Measurements from ENCODE around the gene COL16A1. TPM values are rescaled to one million over a fixed set of nuclear protein-coding genes. Genes with fewer than 3 reads are reported as not detected.

Gene COL16A1
- total RNA-seq, result 10 to 100 TPM; 11.2 to 62.9 (median 19.3) TPM
- long read RNA-seq, donor 1, full-length matches to known transcripts, result 8 of 124 reads
- long read RNA-seq, donor 1, partial matches to known transcripts, result 42 of 124 reads
- long read RNA-seq, donor 1, other reads (novel, unspliced or antisense), result 74 of 124 reads
- long read RNA-seq, donor 2, partial matches to known transcripts, result 0 of 6 reads
- long read RNA-seq, donor 2, other reads (novel, unspliced or antisense), result 6 of 6 reads

DNA sequence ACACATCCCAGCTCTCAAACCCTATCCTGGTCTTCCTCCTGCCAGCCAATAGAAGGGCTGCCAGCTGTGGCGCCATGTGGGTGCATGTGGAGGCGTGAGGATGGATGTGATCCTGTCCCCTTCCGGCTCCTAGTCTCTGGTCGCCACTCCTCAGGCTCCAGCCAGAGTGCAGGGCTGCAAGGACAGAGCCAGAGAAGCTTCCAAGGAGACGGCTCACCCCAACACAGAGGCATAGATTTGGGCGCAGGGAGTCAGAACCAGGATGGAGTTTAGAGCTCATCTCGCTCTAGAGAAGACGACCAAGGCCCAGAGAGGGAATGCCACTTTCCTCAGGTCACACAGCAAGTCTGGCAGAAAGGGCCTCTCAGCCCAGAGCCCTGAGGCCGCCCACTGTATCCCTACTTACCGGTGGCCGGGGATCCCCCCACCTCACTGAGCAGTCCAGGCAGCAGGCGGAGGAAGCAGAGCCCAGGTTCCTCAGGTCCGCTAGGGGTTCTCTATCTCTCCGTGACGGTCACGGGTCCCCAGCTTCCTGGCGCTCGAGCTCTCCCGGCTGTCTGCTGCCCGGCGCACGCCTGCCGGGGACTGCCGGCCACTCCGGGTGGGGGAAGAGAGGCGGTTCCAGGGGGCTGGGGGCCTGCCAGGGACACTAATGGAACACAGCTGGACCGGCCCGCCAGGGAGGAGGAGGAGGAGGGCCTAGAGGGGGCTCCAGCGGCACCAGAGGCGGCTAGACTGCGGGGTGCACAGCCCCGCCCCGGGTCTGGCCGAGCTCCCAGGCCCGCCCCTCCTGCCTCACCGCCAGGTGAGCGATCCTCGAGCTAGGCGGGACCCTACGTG, at the start of gene COL16A1:
COL16A1 (minus strand) TSS at position 587 of the 840 bp plus-strand sequence. CDS start 1,824 bp downstream, outside the sequence.
- Histone ChIP-seq H3K4me1 (ENCODE audit: low read depth) (peaks cover 15% of the 10 kb centered on the region), H3K36me3 (ENCODE audit: low read depth) (no peaks in the 10 kb centered on the region), H3K4me3 (no peak within 1 kb of the TSS), H3K9me3 (no peaks in the 10 kb centered on the region)
- TF ChIP-seq, protein P1, sequence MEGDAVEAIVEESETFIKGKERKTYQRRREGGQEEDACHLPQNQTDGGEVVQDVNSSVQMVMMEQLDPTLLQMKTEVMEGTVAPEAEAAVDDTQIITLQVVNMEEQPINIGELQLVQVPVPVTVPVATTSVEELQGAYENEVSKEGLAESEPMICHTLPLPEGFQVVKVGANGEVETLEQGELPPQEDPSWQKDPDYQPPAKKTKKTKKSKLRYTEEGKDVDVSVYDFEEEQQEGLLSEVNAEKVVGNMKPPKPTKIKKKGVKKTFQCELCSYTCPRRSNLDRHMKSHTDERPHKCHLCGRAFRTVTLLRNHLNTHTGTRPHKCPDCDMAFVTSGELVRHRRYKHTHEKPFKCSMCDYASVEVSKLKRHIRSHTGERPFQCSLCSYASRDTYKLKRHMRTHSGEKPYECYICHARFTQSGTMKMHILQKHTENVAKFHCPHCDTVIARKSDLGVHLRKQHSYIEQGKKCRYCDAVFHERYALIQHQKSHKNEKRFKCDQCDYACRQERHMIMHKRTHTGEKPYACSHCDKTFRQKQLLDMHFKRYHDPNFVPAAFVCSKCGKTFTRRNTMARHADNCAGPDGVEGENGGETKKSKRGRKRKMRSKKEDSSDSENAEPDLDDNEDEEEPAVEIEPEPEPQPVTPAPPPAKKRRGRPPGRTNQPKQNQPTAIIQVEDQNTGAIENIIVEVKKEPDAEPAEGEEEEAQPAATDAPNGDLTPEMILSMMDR (IDR thresholded peaks at IDR 0.05), result no peak
- peak; percentile 47 to 77 (median 72) for DNase-seq
- peak; percentile 42 for ATAC-seq
- intact Hi-C loops (cut with DNase I, micrococcal nuclease), result no loop called here

GRCh38 chr1:31752952-31753475, 49.2 kb upstream of the COL16A1 start:
- Histone ChIP-seq H3K4me1 (ENCODE audit: low read depth) (peaks cover 13% of the 10 kb centered on the region), H3K9me3 (no peaks in the 10 kb centered on the region), H3K4me3 (no peak overlapping the region), H3K36me3 (ENCODE audit: low read depth) (no peaks in the 10 kb centered on the region)
- intact Hi-C loops (cut with DNase I, micrococcal nuclease), result no loop called here
- TF ChIP-seq, protein P1 (IDR thresholded peaks at IDR 0.05), result no peak
- no peak for ATAC-seq
- no peak for DNase-seq

DNA sequence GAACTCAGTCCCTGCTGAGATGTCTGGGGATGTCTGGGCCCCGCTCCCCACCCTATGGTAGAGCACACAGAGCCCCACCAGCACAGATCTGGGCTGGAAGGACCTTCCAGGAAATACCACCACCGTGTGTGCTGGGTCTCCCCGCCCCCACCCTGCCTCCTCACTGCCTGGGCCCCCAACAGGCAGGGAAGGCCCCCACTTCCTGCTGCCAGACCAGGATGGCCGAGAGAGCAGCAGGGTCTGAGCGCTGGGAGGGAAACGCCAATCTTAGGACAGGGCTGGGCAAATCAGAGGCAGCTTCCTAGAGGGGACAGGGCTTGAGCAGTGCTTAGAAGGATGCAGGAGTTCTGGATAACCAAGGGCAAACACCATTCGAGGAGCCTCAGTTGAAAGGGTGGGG, 48.4 kb upstream of the COL16A1 start:
- TF ChIP-seq, protein P1 (IDR thresholded peaks at IDR 0.05), result no peak
- DNase-seq (no peak), ATAC-seq (no peak)
- Histone ChIP-seq H3K9me3 (no peaks in the 10 kb centered on the region), H3K4me1 (ENCODE audit: low read depth) (peaks cover 13% of the 10 kb centered on the region), H3K36me3 (ENCODE audit: low read depth) (no peaks in the 10 kb centered on the region), H3K4me3 (no peak overlapping the region)
- intact Hi-C loops (cut with DNase I, micrococcal nuclease), result no loop called here

DNA sequence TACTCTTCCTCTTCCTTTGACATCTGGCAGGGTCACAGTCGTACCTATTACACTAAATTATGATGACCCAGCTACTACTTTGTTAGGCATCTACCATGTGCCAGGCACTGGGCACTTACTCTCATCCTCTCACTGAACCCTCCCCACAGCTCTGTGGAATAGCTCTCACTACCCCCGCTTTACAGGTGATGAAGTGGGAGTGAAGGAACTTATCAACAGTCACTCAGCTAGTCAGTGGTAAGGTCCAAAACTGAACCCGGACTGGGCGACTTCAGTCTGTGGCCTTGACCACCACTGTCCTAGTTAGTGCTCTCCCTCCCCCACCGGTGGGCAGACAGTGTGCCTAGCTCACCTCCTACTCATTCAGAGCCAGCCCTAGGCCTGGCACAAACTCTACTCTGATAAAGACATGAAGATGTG, 48.0 kb upstream of the COL16A1 start:
- DNase-seq (no peak), ATAC-seq (no peak)
- TF ChIP-seq, protein P1 (IDR thresholded peaks at IDR 0.05), result no peak
- intact Hi-C loops (cut with DNase I, micrococcal nuclease), result no loop called here
- H3K36me3 ChIP-seq (ENCODE audit: low read depth), result no peaks in the 10 kb centered on the region
- H3K4me3 ChIP-seq, result no peak overlapping the region
- H3K4me1 ChIP-seq (ENCODE audit: low read depth), result peaks cover 13% of the 10 kb centered on the region
- H3K9me3 ChIP-seq, result no peaks in the 10 kb centered on the region

DNA sequence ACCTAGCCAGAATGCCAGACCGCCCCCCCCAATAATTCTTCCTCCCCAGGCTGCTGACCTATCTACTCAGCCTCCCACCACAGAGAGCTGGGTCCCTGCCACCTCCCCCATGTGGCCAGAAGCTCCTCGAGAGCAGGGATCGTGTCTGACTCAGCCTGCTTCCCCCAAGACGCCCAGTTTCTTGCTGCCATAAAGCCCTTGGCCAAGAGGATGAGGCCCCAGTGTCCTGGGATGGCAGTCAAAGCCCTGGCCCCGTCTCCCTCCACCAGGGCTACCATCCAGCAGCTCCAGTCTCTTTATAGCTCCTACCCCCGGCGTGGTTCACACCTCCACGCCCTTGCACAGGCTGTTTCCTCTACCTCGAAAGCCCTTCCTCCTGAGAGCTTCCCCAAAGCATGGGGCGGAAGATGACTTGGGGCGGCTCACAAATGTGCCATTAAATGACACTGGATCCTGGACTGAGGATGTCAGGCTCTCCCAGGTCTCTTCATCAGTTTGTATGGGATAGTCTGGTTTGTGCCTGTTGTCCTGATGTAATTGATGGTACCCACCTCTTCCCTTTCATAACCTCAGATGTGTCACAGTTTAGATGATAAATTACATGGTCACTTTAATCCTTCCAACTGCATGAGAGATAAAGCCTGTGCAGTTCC, 47.2 kb upstream of the COL16A1 start:
- Histone ChIP-seq H3K4me3 (no peak overlapping the region), H3K9me3 (no peaks in the 10 kb centered on the region), H3K36me3 (ENCODE audit: low read depth) (no peaks in the 10 kb centered on the region), H3K4me1 (ENCODE audit: low read depth) (peaks cover 13% of the 10 kb centered on the region)
- no peak for DNase-seq
- TF ChIP-seq, protein P1 (IDR thresholded peaks at IDR 0.05), result no peak
- intact Hi-C loops (cut with DNase I, micrococcal nuclease), result no loop called here
- peak; percentile 37 for ATAC-seq
